Right renal pelvis (tissue), 4 donors: ENCODE measurements around the gene TMEM11. TPM values are rescaled to one million over a fixed set of nuclear protein-coding genes. Genes with fewer than 3 reads are reported as not detected.

Experiments used
- DNase-seq, 4 donors: peaks; one replicate each; pipeline ENCODE4 v3.0.0-alpha.2; 2013; ENCODE audit warnings: low read depth in 4 of 4, low spot score in 3 of 4, missing footprints in 1 of 4
- polyA plus RNA-seq, 4 donors: library from polyadenylated mRNA; unstranded; fragments of 120-200 nt; gene quantifications; one replicate each; pipeline ENCODE4 v1.2.1, GENCODE V29; 2013; ENCODE audit not compliant: insufficient read length in 4 of 4

TMEM11 gene
- polyA plus RNA-seq, 4 donors, result 22.8 to 26.7 (median 25.7) TPM

DNA sequence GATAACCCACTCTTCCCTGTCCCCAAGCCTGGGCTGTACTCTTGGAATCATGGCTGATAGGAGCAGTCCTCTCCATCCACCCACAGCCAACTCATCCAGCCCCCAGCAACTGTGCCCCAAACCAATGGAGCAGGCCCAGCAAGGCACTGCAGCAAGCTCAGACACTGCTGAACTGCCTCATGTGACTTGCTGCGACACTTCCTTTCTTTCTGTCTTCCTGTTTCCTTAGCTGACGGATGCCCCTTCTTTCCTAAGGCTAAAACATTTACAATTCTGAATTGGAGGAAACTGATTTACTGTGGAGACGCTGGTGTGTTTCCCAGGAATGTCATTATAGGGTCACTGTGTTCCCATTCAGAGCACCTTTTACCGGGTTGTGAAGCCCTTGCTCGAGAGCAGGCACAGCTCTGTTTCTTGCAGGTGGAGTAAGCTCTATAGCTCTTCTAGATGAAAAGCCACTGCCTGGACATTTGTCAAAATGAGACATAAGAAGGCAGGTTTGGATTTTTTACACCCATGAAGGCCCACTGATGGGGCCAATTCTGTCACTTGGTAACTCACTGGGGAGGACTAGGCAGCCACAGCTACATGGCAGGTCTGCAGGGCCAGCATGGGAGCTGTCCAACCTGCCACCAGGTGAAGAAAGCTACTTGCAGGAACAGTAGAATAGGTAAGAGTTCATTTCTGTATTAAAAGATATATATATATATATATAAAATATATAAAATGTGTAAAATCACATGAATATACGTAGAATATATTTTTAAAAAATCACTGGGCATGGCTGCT lies 27.4 kb downstream of the TMEM11 start:
- DNase-seq, result no peak

DNA sequence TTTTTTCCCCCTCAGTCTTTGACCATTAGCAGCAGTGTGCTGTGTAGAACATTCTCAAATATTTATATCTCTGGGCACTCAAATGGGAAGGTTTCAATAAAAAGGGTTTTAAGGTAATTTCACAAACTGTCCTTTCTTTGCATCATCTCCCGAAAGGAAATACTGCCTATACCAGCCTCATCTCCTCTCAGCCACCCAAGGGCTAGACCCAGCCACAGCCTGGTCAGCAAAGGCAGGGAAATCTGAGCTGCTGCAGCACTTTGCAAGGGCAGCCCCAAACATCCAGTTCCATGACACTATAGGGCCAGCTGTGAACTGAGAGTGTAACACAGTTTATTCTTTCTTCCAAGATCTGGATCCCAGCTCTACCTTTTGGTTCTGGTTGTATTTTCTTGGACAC lies 28.9 kb downstream of the TMEM11 start:
- no peak for DNase-seq

DNA sequence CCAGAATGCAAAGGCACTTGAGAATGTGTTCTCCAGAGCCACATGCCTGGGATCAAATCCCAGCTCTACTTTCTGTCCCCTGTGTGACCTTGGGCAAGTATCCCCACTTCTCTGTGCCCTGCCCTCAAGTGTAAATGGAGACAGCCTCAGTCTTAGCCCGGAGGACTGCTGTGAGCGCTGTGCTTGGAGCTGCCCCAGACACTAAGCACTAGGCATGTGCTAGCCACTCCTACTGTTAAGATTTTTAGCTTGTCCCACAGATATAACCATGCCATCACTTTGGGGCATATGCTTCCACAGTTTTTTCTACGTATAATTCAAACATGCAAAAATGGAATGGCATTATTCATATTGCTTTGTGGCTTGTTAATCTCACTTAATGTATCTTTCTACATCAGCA lies 29.4 kb downstream of the TMEM11 start:
- DNase-seq, result no peak

DNA sequence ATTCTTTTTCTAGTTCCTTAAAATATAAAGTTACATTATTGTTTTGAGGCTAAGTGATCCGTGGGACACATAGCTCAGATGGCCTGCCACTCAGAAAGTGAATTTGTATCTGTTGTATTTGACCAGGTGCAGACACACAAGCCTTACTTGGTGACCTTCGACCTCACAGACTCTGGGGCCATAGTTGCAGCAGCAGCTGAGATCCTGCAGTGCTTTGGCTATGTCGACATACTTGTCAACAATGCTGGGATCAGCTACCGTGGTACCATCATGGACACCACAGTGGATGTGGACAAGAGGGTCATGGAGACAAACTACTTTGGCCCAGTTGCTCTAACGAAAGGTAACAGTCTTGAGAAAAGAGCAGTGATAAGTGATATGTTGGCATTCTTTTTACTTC lies 30.5 kb downstream of the TMEM11 start:
- no peak for DNase-seq

DNA sequence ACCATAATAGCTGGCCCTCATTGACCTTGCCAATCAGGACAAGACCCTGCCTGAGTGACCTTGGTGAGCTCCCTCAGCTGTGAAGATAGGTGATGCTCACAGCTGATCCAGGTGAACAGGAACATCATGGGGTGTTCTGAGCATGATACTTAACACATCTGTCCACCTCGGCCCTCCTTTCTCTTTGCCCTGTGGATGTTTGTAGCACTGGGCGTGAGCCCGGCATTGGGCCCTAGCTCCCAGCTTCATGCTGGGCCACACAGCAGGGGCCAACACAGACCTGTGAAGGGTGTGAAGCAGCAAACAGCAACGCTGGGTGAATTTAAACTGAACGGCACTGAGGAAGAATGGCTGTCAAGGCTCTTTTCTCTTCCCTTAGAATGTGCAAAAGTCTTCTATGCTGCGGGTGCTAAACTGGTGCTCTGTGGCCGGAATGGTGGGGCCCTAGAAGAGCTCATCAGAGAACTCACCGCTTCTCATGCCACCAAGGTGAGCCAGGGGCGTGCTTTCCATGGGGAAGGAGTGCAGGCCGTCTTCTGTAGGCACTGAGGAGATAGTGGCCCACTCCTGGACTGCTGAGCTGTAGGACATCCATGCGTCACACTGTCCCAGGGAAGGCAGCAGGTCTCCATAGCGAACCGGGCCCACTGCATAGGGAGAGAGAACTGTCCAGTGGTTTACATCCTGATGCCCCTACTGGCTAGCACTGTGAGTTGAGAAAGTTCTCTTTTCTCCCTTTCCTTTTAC lies 35.9 kb downstream of the TMEM11 start:
- no peak for DNase-seq

DNA sequence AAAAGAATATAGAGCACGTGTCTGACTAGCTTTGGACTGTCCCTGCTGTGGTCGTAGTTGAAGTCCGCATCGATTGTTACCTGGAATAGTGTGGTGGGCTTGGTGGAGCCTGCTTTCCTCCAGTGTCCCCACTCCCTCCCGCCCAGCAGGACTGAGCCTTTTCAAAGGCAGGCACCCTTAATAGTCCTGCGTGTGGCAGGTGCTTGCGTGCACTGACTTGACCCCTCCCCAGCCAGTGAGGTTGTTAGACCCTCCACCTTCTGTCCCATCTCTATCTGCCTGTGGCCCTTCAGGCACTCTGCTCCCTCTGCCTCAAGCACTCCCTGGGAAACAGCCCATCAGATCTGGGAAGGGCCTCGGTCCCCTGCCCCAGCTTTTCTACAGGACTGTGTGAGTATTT lies 36.6 kb downstream of the TMEM11 start:
- DNase-seq, result no peak

DNA sequence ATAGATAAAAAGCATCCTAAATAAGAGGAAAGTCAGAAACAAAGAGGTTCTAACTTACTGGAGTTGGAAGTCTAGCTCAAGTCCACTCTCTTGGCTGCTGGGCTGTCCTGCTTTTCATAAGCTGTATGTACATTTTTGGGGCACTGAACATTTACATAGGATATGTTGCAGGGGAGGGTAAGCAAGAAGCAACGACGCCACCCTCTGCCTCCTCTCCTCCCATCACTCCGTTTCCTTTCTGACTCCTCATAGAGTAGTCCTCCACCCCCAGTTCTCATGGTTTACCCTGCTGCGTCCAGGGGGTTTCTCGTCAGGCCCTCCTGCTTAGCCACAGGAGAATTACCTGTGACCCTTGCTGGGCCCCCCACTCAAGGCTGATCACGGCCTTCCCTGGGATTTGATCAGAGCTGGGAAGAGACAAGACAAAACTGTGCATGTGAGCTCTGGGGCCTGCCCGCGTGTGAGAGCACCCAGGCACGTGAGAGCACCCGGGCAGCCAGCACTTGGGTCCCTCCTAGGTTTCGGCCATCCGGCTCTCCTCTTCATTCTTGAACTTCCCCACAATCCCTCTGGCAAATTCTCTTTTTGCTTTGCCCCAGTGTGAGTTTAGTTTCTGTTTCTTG lies 37.1 kb downstream of the TMEM11 start:
- DNase-seq, result no peak

DNA sequence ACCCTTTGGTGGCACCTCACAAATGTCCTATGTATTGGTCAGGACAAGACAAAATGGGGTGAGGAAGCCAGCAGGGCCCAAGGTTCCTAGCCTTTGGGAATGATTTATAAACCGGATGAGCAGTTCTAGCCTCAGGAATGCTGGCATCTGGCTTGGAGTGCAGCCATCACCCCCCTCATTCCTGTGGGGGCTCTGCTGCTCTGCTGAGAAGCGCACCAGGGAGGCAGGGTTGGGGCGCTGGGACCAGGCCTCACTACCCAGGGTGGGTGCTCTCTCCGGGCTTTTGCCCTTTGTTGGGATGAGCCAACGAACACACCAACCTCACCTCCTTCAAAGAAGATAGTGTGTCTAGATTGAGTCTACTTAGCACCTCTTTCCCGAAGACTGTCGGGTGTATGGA lies 39.2 kb downstream of the TMEM11 start:
- no peak for DNase-seq

DNA sequence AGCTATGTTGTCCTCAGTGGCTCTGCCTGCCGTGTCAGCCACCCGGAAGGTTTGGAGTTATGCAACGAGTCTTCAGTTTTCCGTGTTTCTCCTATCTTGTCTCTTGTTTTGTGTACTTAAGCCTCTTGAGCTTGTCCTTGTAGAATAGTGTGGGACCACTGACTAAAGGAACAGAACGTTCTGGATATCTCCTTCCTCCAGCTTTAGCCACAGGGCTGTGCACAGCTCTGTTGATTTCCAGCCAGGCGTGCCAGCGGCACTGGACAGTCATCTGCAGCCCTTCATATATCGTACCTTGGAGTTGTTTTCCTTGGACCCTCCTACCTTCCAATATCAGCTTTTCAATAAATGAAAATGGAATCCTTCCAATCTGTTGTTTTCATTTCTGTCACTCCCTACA lies 39.8 kb downstream of the TMEM11 start:
- DNase-seq, result no peak

DNA sequence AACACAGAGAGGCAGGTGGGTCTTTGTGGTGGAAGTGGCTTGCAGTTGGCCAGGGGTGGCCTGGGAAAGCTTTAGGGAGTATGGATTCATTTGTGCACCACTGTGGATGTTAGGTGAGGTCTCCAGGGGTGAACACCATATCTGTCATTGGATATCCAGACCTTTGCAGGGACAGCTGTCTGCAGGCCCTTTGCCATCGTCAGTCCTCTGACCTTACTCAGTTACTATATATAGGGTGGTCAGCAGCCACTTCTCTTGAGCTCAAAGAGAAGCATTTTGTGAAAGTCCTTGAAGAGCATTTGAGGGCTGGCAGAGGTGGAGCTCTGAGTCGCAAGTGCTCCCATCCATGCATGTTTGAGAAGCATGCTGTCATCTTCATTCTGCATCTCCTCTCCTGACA lies 40.4 kb downstream of the TMEM11 start:
- DNase-seq, result no peak

DNA sequence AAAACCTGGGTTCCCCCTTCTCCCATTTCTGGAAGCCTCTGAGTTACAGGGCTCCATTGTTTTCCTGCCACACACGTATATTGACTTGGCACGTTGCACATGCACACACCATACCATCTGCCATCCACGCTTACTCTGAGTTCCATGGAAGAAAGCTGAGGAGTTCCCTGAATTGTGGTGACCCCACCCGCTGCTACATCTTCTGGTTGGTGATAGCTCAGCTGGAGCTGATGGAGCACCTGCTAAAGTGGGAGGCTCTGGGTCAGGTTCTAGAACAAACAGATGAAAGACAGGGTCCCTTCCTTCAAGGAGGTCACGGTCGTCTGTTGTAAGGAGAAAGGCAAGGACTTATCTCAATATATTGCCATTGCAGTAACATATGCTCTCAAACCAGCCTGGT lies 41.1 kb downstream of the TMEM11 start:
- DNase-seq, result no peak

DNA sequence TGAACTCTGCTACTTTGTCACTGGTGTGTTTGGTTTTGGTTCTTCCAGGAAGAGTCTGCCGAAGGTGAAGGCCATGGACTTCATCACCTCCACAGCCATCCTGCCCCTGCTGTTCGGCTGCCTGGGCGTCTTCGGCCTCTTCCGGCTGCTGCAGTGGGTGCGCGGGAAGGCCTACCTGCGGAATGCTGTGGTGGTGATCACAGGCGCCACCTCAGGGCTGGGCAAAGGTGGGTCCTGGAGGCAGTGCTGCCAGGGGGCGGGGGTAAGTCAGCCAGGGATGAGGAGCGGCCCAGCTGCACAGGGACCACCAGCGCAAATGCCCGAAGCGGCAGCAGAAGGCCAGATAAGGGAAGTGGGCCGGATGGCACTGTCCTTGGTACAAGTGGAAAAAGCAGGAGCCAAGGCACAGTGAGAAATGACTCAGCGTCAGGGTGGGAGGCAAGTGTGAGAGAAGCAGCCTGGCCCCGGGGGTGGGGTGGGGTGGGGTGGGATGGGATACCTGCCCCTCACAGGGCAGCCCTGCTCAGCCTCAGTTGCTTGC lies 41.9 kb downstream of the TMEM11 start:
- DNase-seq, result no peak

DNA sequence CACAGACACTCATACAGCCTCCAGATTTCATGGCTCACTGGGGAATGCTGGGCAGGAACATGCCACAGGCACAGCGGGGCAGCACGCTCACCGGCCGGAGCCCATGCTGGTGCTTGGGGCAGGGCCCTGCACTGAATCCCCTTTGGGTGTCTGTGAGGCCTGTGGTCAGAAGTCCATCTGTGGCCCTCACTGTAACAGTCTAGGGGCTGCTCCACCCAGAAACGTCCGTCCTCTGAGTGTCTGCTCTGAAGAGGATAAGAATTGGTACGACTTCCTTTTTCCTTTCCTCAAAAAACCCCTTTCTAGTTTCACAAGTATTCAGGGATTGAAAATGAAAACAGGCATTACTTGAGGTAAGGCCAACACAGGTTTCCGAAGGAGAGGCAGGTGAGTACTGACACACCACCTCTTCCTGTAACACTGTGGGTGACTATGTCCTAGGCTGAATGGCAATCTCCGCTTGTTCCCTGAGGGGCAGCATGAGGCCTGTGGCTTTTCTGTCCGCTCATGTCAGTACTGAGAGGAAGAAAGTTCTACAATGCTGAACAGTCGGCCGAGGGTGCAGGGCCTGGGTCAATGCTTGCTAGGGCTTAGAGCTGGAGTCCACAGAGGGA lies 42.5 kb downstream of the TMEM11 start:
- DNase-seq, result no peak

DNA sequence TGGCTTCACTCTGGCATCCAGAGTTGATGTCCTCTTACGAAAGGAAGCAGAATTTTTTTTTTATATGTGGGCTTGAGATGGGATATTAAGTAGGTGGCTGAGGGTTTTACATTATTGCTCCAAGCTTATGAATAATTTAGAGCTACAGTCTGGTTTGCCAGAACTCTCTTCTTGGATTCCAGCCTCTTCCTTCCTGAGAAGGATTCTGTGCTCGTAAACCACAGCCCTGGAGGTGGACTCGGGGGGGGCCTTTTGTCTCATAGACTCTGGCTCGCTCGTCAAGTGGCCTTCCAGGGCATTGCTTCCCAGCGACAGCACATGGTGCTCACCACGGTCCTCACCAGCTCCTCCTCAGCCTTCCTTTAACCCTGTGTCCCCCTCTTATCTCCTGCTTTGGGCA lies 43.2 kb downstream of the TMEM11 start:
- DNase-seq, result no peak

DNA sequence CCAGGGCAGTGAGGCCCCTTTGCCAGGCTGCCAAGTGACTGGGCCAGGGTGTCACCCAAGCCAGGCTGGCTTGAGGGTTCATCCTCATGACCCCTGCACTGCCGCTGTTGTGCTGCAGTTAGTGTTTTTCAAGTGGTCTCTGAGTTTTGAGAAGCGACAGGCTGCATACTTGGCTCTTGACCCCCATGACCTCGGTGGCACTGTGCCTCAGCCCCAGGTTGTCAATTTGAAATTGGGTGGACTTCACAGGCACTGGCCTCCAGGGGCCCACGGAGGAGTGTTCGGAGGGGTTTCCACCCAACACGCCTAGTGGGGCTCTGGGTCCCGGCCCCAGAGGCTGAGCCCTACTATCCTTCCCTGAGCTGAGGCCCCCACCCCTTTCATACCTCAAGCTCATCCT lies 44.5 kb downstream of the TMEM11 start:
- DNase-seq, result no peak

DNA sequence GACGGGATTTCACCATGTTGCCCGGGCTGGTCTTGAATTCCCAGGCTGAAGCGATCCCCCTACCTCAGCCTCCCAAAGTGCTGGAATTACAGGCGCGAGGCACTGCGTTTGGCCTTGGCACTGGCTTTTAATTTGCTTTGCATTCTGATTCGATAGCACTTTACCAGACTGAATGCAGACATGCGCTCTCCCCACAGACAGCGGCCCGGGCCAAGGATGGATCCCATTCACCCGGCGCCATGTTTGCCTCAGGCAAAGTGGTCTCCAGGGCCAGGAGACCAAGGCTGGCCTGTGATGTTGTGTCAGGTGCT lies 45.5 kb downstream of the TMEM11 start:
- DNase-seq, result no peak

DNA sequence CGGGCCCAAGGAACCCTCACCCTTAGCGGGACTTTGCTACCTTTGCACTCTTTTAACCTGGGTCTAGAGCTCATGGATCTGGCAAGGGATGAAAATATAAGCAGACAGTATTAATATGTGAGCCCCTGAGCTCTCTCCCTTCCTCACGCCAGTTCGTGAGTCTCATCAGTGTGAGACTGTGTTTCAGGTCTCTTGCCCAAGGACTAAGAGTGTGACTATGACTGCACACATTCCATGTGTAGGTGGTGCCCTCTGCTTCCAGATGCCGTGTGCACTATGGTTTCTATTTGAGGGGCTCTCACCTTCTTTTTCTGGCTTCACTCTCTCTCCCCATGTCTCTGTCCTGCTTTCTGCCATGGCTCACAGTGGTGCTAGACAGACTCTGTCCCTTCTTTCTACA lies 46.7 kb downstream of the TMEM11 start:
- DNase-seq, result no peak

DNA sequence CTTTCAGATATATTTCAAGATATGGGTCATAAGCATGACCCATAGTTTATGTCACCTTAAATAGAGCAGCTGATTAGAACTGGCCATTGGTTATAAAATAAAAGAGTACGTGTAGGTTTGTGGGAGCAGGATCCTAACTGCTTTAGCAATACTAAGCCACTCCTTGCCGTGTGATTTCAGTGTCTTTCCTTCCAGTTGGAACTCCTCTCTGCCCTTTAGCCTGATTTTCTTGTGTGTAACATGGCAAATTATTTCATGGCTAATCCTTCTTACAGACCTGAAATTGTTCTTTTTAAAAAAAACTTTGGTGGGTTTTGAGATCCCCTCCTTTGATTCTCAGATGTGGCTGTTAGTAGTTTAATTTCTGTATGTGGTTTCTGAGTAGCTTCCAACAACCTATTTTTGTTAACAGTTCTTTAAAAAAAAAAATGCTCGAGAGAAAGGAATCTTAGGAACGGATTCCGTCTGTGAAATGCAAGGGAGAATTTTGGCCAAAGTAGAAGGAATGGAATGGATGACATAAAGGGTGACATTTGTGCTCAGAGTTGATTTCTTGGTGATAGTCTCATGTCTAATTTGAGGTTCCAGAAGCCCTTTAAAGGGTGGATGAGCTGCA lies 47.3 kb downstream of the TMEM11 start:
- no peak for DNase-seq

DNA sequence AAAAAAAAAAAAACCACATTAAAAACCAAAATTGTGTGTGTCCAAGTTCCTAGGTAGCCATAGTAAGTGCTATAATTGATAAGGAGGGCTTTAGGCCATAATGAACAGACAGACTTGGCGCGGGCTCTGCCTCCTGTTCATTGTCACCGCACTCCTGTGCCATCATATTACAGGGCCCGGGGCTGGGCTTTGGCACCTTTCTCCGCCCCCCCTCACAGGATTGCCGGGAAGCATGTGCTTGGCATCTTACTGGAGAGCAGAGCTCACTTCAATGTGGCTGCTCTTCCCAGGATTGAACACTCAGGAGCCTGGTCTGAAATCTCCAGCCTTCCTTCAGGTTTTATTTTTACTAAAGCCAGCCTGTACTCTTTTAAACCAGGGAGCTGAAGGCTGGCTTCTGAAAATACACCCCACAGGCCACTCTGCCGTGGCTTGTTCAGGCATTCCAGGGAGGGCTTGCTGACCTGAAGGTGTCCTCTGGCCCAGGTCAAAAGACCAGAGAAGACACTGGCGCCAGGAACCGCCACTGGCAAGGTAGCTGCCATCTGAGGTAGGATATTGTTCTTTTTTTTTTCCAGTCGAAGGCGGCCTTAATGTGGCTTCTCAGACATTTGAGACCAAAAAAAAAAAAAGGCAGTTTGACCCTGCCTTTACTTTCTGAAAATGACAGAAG lies 47.9 kb downstream of the TMEM11 start:
- DNase-seq, result no peak

DNA sequence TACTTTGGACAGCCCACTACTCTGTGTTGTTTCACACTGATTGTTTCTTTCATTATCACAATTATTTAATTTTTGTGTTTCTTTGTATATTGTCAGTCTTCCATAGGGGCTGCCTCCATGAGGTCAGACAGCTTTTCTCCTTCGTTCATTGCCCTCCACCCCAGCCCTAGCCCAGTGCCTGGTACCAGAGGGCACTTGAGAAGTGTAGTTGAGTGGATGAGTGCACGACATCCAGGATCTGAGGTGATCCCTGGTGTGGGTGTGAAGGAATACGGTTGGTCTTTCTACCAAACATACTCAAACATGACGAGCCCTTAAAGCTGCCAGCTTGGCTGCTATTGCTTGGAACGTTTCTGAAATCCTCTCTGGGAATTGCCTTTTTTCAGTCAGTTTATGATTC lies 49.3 kb downstream of the TMEM11 start:
- DNase-seq, result no peak
